HG03558 (cell line): Measurements from ENCODE around the gene DVL1.
"Not testable (repeated sequence)": the region's sequence is repeated elsewhere in the genome, so short reads cannot be mapped to it uniquely, and the experiment has no call there.

Source experiments
- ATAC-seq: cut with Tn5 transposase; IDR thresholded peaks from one replicate; pipeline ENCODE4 v1.9.1; 2021; ENCODE audit warnings: moderate number of reproducible peaks; ENCODE audit not compliant: unreplicated experiment; ENCODE audit errors: extremely low read depth

The DVL1 gene

GRCh38 chr1:1349256-1350012, at the start of gene DVL1:
Gene DVL1 (minus strand): TSS chr1:1349418. CDS start chr1:1349065, 353 bp downstream.
- no peak for ATAC-seq

GRCh38 chr1:1398677-1399186, 49.5 kb upstream of the DVL1 start:
- peak; percentile 10 for ATAC-seq

GRCh38 chr1:1397839-1398523, 48.8 kb upstream of the DVL1 start:
- ATAC-seq, result no peak

- no peak for ATAC-seq
Measured at GRCh38 chr1:1395166-1395565, 45.9 kb upstream of the DVL1 start.

- no peak for ATAC-seq
Measured at GRCh38 chr1:1394116-1394515, 44.9 kb upstream of the DVL1 start.

GRCh38 chr1:1393428-1393827, 44.2 kb upstream of the DVL1 start:
- no peak for ATAC-seq

- no peak for ATAC-seq
Measured at GRCh38 chr1:1393014-1393413, 43.8 kb upstream of the DVL1 start.

GRCh38 chr1:1391225-1391624, 42.0 kb upstream of the DVL1 start:
- no peak for ATAC-seq

GRCh38 chr1:1390675-1391074, 41.5 kb upstream of the DVL1 start:
- ATAC-seq, result no peak

- no peak for ATAC-seq
Measured at GRCh38 chr1:1388078-1388472, 38.9 kb upstream of the DVL1 start.

- no peak for ATAC-seq
Measured at GRCh38 chr1:1387098-1388077, 38.2 kb upstream of the DVL1 start.

GRCh38 chr1:1385931-1386330, 36.7 kb upstream of the DVL1 start:
- no peak for ATAC-seq

GRCh38 chr1:1385339-1385738, 36.1 kb upstream of the DVL1 start:
- not testable (repeated sequence) for ATAC-seq

GRCh38 chr1:1381294-1381693, 32.1 kb upstream of the DVL1 start:
- no peak for ATAC-seq

GRCh38 chr1:1380860-1381259, 31.6 kb upstream of the DVL1 start:
- no peak for ATAC-seq

- no peak for ATAC-seq
Measured at GRCh38 chr1:1377540-1378205, 28.5 kb upstream of the DVL1 start.

- ATAC-seq, result no peak
Measured at GRCh38 chr1:1376551-1377226, 27.5 kb upstream of the DVL1 start.

GRCh38 chr1:1374929-1375662, 25.9 kb upstream of the DVL1 start, which contains the start of gene AURKAIP1:
Gene AURKAIP1 (minus strand): TSS chr1:1375207. CDS start chr1:1374756, 451 bp downstream.
- ATAC-seq, result peak; percentile 82

- no peak for ATAC-seq
Measured at GRCh38 chr1:1374589-1374928, 25.3 kb upstream of the DVL1 start.
